ENCODE data around the gene PANX3.

Gene PANX3

GRCh38 chr11:124657904-124658303 is 46.7 kb downstream of the PANX3 start:
- peak; percentile 60 for DNase-seq

DNA sequence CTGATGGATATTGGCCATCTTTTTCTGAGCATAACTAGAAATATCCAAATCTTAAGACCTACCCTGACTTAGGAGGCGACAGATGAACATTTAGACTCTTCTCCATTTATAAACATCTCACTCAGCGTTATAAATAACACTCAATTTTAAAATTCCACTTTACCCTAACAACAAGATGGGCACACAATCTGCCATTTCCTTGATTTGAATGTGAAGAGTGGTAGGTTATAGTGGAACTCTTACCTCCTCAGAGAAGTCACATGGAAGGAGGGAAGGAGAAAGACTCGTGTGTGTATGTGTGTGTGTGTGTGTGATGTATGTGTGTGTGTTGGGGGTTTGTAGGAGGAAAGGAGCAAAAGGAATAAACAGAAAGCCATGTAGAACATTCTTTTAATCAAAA is 47.3 kb downstream of the PANX3 start:
- DNase-seq = no peak

- DNase-seq = no peak
These were observed 47.8 kb downstream of the PANX3 start for GRCh38 chr11:124658986-124659385.

DNA sequence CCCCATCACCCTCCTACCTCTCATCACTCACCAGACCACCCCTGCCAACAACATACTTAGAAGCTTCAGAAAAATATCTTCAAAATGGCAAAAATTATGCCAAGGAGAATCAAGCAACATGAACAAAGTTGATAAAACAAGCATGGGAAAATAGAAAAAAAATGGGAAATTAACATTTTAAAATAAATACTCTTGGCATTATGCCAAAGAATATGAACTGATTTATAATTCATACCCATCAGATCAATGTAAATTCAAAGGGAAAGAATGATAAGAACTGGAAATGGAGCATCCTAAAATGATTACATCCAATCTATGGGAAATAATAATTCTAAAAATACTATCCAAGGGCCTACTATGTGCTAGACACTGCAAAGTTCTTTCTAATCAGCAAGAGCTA is 50.3 kb downstream of the PANX3 start:
- no peak for DNase-seq

GRCh38 chr11:124662106-124662505 is 50.9 kb downstream of the PANX3 start:
- no peak for DNase-seq

- DNase-seq = no peak
These were observed 52.6 kb downstream of the PANX3 start for GRCh38 chr11:124663861-124664260.

DNA sequence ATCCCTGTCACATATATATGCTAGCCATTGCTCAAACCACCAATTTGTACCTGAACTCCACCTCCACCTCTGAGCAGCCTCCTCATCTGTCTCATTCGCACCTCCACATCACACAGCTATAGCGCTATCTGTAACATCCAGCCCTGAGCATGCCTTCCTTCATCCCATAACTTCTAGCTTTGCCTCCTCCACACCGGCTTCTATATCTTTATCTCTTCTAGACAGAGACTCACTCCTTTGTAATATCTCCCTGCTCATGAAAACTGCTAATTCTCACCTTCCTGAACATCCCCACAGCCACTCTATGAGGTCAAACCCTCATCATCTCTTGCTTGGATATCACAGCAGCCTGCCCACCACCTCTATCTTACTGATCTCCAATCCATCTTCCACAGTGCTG is 56.4 kb downstream of the PANX3 start:
- DNase-seq = no peak

DNA sequence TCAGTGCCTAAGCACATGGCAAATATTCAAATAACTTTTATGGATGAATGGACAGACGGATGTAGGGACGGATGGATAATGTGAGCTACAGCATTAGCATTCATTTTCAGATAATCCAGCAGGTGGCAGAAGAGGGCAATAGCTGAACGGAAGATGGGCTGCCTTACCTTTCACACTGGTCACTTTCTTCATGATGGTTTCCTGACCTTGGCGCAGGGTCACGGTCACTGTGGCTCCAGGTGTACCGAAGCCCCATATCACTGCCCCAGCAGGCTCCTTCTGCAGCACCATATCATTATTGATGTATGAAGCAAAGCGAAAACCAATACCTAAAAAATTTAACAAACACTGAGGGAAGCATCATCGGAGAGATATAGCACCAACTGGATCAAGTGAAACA is 58.0 kb downstream of the PANX3 start:
- DNase-seq = peak; percentile 12
